Measurements from ENCODE around the gene FBXW7.

DNA sequence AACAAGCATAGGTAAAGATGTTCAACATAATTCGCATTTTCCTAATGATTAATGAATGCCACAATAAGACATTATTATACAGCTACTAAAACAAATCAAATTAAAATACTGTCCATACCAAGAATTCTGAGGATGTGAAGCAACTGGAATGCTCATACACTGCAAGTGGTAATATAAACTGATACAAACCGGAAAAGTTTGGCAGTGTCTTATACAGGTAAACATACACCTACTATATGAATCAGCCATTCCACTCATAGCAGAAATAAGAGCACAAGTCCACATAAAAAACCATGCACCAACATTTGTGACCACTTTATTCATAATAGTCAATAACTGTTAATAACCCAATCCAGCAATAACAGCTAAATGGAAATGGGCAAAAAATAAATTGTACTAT, 79.3 kb downstream of the FBXW7 start:
- TF ChIP-seq, protein P1, sequence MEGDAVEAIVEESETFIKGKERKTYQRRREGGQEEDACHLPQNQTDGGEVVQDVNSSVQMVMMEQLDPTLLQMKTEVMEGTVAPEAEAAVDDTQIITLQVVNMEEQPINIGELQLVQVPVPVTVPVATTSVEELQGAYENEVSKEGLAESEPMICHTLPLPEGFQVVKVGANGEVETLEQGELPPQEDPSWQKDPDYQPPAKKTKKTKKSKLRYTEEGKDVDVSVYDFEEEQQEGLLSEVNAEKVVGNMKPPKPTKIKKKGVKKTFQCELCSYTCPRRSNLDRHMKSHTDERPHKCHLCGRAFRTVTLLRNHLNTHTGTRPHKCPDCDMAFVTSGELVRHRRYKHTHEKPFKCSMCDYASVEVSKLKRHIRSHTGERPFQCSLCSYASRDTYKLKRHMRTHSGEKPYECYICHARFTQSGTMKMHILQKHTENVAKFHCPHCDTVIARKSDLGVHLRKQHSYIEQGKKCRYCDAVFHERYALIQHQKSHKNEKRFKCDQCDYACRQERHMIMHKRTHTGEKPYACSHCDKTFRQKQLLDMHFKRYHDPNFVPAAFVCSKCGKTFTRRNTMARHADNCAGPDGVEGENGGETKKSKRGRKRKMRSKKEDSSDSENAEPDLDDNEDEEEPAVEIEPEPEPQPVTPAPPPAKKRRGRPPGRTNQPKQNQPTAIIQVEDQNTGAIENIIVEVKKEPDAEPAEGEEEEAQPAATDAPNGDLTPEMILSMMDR (conservative IDR thresholded peaks at IDR 0.05) = no peak
- TF ChIP-seq ZFX (IDR thresholded peaks at IDR 0.05) = no peak

Data from C4-2B (cell line).